Effector CD8-positive, alpha-beta T cell (primary cell): ENCODE measurements around the gene SEBOX.

Source experiments
- DNase-seq: peaks from one replicate; lab custom pipeline; 2025; lab: John Stamatoyannopoulos, UW
- total RNA-seq, 4 experiments: gene quantifications; one replicate each; lab custom pipeline; 2026; lab: John Stamatoyannopoulos, UW

SEBOX gene
- 0 reads per million in 4 experiments for total RNA-seq

- no peak for DNase-seq
Measured at GRCh38 chr17:28364665-28365363, at the start of gene SEBOX. Gene SEBOX (minus strand): TSS chr17:28365199. CDS start chr17:28365151, 48 bp downstream.

GRCh38 chr17:28413804-28414203 is 48.8 kb upstream of the SEBOX start:
- no peak for DNase-seq

- no peak for DNase-seq
Measured at GRCh38 chr17:28412099-28412498, 47.1 kb upstream of the SEBOX start.

GRCh38 chr17:28407974-28408306 is 42.9 kb upstream of the SEBOX start:
- no peak for DNase-seq

- no peak for DNase-seq
Measured at GRCh38 chr17:28407130-28407973, 42.4 kb upstream of the SEBOX start.

GRCh38 chr17:28406473-28406814 is 41.4 kb upstream of the SEBOX start:
- DNase-seq: no peak

GRCh38 chr17:28405632-28406472 is 40.9 kb upstream of the SEBOX start, which contains the start of gene SLC46A1:
Gene SLC46A1 (minus strand): TSS chr17:28406212. CDS start chr17:28406114, 98 bp downstream.
- no peak for DNase-seq

GRCh38 chr17:28404812-28405570 is 40.0 kb upstream of the SEBOX start:
- DNase-seq: no peak

GRCh38 chr17:28404461-28404811 is 39.4 kb upstream of the SEBOX start:
- no peak for DNase-seq

GRCh38 chr17:28404007-28404406 is 39.0 kb upstream of the SEBOX start:
- no peak for DNase-seq

GRCh38 chr17:28402844-28403243 is 37.8 kb upstream of the SEBOX start:
- DNase-seq: no peak

GRCh38 chr17:28402224-28402630 is 37.2 kb upstream of the SEBOX start:
- DNase-seq: no peak

GRCh38 chr17:28399808-28400207 is 34.8 kb upstream of the SEBOX start:
- no peak for DNase-seq

- DNase-seq: no peak
Measured at GRCh38 chr17:28398280-28398981, 33.4 kb upstream of the SEBOX start.

GRCh38 chr17:28397687-28398279 is 32.8 kb upstream of the SEBOX start:
- no peak for DNase-seq

GRCh38 chr17:28397275-28397674 is 32.3 kb upstream of the SEBOX start:
- no peak for DNase-seq

- no peak for DNase-seq
Measured at GRCh38 chr17:28396635-28397239, 31.7 kb upstream of the SEBOX start.

- no peak for DNase-seq
Measured at GRCh38 chr17:28395968-28396367, 31.0 kb upstream of the SEBOX start.

GRCh38 chr17:28395426-28395825 is 30.4 kb upstream of the SEBOX start:
- no peak for DNase-seq
